Left lung (tissue), 10 donors: ENCODE data around the gene BDKRB2. TPM values are rescaled to one million over a fixed set of nuclear protein-coding genes. Genes with fewer than 3 reads are reported as not detected.

Source experiments
- ATAC-seq: fragments of 200-7000 bp; cut with Tn5 transposase; one replicate; pipeline ENCODE4 v1.9.1; 2020; ENCODE audit warnings: moderate library complexity
- DNase-seq, 4 donors: peaks; one replicate each; pipeline ENCODE4 v3.0.0-alpha.2; 2013 to 2020
- H3K27ac ChIP-seq, 2 donors: fragments of 200-600 bp; sonication (generic) in 1 of 2; one replicate each; pipeline versions ENCODE4 v1.5.0 to v1.8.0; 2020 to 2021
- H3K27me3 ChIP-seq, 2 donors: fragments of 200-600 bp; sonication (generic) in 1 of 2; one replicate each; pipeline versions ENCODE4 v1.5.0 to v1.8.0; 2020 to 2021
- H3K36me3 ChIP-seq, 2 donors: fragments of 200-600 bp; sonication (generic) in 1 of 2; one replicate each; pipeline versions ENCODE4 v1.5.0 to v1.8.0; 2020 to 2021
- H3K4me1 ChIP-seq, 2 donors: fragments of 200-600 bp; one replicate each; pipeline ENCODE4 v1.8.0; 2021
- H3K4me3 ChIP-seq, 2 donors: fragments of 200-600 bp; sonication (generic) in 1 of 2; one replicate each; pipeline versions ENCODE4 v1.5.0 to v1.8.0; 2020 to 2021; ENCODE audit warnings: mild to moderate bottlenecking in 1 of 2
- H3K9me3 ChIP-seq, 2 donors: fragments of 200-600 bp; sonication (generic) in 1 of 2; one replicate each; pipeline versions ENCODE4 v1.5.0 to v1.8.0; 2020 to 2021
- CTCF ChIP-seq, 2 donors: fragments of 200-600 bp; sonication (generic) in 1 of 2; IDR thresholded peaks; one replicate each; pipeline versions ENCODE4 v1.5.0 to v1.8.0; 2021; ENCODE audit warnings: antibody characterized with exemption in 2 of 2
- intact Hi-C, 2 donors: fragments of 100-400 bp; cut with DNase I; formaldehyde crosslinking; loops; one replicate each; pipeline versions ENCODE4 v1.11.2 to v1.14.2; 2022
- polyA plus RNA-seq, 6 donors: library from polyadenylated mRNA; unstranded; fragments of 120-200 nt; gene quantifications; one replicate each; pipeline ENCODE4 v1.2.1, GENCODE V29; 2013; ENCODE audit not compliant: insufficient read length in 6 of 6
- total RNA-seq, 2 donors: library from RNA; stranded (reverse); fragmentation: NEBNext Ultra II Directional; extraction: Animal tissue kit (Norgen Biotek cat#: 25700); gene quantifications; one replicate each; pipeline ENCODE4 v1.2.1, GENCODE V29; 2021
- donor health status: DM: no; HTN: yes; CAD: no.
- donor health status: DM: no; HTN: no; CAD: no.

The BDKRB2 gene
- total and polyA plus RNA-seq, 8 donors, result 0.80 to 1.9 (median 1.2) TPM

- ATAC-seq, result no peak
- Histone ChIP-seq H3K4me1 (peaks cover 4% of the 10 kb centered on the region in 2 donors), H3K9me3 (peaks cover 0 to 17% of the 10 kb centered on the region in 2 donors), H3K27me3 (no peaks in the 10 kb centered on the region), H3K36me3 (no peaks in the 10 kb centered on the region), H3K4me3 (no peak overlapping the region), H3K27ac (no peak overlapping the region)
- DNase-seq, result no peak
- TF ChIP-seq CTCF (IDR thresholded peaks at IDR 0.05), result no peak
- intact Hi-C loops, result loop anchor here in 1 of 2 donors (10.0 kb wide), 1 partner anchor 180 kb away; no protein-coding TSS in a partner anchor
These were observed 69.9 kb downstream of the BDKRB2 start for GRCh38 chr14:96274543-96274942.

DNA sequence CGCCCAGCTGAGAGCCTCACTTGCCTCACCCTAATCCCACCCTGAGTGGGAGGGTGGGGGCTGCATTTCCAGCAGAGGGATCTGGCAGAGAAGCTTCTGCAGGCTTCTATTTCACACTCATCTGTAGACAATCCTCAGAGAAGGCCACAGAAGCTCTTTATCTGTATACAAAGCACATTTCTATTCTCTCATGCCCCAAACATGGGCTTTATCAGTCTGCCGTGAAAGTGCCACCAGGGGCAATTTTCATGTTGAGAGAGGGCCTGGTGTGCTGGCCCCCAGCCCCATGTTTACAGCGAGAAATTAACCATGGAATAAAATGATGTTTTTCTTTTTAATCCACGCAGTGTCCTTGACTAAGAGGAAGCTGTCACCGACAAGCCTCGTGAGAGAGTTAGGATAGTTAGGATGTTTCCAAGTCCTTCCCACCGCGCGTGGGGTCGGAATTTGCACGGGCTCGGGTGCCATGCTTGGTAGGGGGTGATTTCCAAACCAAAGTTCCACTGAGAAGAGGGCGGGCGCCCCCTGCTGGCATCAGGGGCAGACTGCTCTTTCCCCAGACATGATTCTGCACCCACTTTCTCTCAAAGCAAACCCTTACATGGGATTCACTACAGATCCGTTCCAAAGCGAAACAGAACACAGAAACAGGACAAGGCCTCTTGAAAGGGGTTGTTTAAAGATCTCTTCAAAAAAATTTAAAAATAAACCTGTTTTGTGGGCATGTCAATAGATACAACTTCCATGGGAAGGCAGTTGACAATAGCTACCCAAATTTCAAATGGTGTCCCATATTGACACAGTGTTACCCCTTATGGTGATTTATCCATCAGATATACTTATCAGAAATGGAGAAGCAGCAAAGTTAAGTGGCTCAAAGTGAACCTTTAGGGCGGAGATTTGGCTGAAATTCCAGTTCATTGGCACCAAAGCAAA lies 70.8 kb downstream of the BDKRB2 start:
- TF ChIP-seq CTCF (IDR thresholded peaks at IDR 0.05), result peak; percentile 86 to 87
- DNase-seq (peak; percentile 57 to 91 (median 73)), ATAC-seq (peak; percentile 85)
- Histone ChIP-seq H3K27ac (no peak overlapping the region), H3K36me3 (no peaks in the 10 kb centered on the region), H3K4me3 (no peak overlapping the region), H3K4me1 (peaks cover 4% of the 10 kb centered on the region in 2 donors), H3K9me3 (peaks cover 0 to 17% of the 10 kb centered on the region in 2 donors), H3K27me3 (no peaks in the 10 kb centered on the region)
- intact Hi-C loops, result loop anchor here in 1 of 2 donors (10.0 kb wide), 1 partner anchor 181 kb away; no protein-coding TSS in a partner anchor

GRCh38 chr14:96277890-96278289 lies 73.3 kb downstream of the BDKRB2 start:
- Histone ChIP-seq H3K27me3 (no peaks in the 10 kb centered on the region), H3K36me3 (peaks cover 0 to 5% of the 10 kb centered on the region in 2 donors), H3K9me3 (peaks cover 0 to 10% of the 10 kb centered on the region in 2 donors), H3K4me1 (peaks cover 4% of the 10 kb centered on the region in 2 donors), H3K27ac (no peak overlapping the region), H3K4me3 (no peak overlapping the region)
- ATAC-seq (no peak), DNase-seq (no peak)
- no peak for TF ChIP-seq CTCF (IDR thresholded peaks at IDR 0.05)
- intact Hi-C loops, result loop anchor here in 1 of 2 donors (10.0 kb wide), 1 partner anchor 183 kb away; no protein-coding TSS in a partner anchor

- DNase-seq (no peak), ATAC-seq (no peak)
- Histone ChIP-seq H3K27me3 (no peaks in the 10 kb centered on the region), H3K4me3 (no peak overlapping the region), H3K36me3 (peaks cover 0 to 19% of the 10 kb centered on the region in 2 donors), H3K4me1 (peaks cover 4% of the 10 kb centered on the region in 2 donors), H3K27ac (no peak overlapping the region), H3K9me3 (peaks cover 0 to 10% of the 10 kb centered on the region in 2 donors)
- TF ChIP-seq CTCF (IDR thresholded peaks at IDR 0.05), result no peak
- intact Hi-C loops, result loop anchor here in 1 of 2 donors (10.0 kb wide), 1 partner anchor 185 kb away; no protein-coding TSS in a partner anchor
These were observed 74.9 kb downstream of the BDKRB2 start for GRCh38 chr14:96279564-96279963.

DNA sequence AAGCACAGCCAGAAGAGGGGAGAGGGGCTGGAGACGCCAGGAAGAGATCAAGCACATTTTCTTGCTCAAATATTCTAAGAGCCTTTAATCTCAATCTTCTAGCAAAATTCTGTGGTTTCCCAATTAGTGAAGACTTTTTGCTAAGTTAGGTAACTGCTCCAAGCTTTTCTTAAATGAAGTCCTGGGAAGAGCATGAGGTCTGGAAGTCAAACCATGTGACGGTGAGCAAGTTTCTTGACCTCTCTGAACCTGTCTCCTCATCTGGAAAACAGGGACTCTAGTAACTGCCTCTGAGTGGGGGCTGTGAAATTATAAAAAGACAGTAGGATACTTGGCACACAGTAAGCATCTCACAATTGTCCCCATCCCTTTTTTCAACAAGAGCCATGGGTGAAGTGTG lies 75.5 kb downstream of the BDKRB2 start:
- Histone ChIP-seq H3K36me3 (peaks cover 0 to 24% of the 10 kb centered on the region in 2 donors), H3K9me3 (peaks cover 0 to 10% of the 10 kb centered on the region in 2 donors), H3K27ac (no peak overlapping the region), H3K4me3 (no peak overlapping the region), H3K27me3 (no peaks in the 10 kb centered on the region), H3K4me1 (peaks cover 3 to 4% of the 10 kb centered on the region in 2 donors)
- TF ChIP-seq CTCF (IDR thresholded peaks at IDR 0.05), result no peak
- intact Hi-C loops, result no loop called here
- no peak for DNase-seq
- ATAC-seq, result no peak
